Activated T-helper 9 cell treated with anti-CD3 and anti-CD28 coated beads, Interleukin-2, amount 50 U/mL, for 16 hours (primary cell): ENCODE results near the gene GNG2.

ENCODE experiments used
- DNase-seq: peaks from one replicate; pipeline ENCODE4 v3.0.0-alpha.2; 2020; ENCODE audit warnings: low read depth

Gene GNG2

GRCh38 chr14:51942971-51943370 lies 82.6 kb downstream of the GNG2 start:
- DNase-seq: no peak

- no peak for DNase-seq
Measured at GRCh38 chr14:51950007-51950406, 89.6 kb downstream of the GNG2 start.

- no peak for DNase-seq
Measured at GRCh38 chr14:51951656-51952055, 91.2 kb downstream of the GNG2 start.

GRCh38 chr14:51954031-51954430 lies 93.6 kb downstream of the GNG2 start:
- no peak for DNase-seq

GRCh38 chr14:51954657-51955056 lies 94.2 kb downstream of the GNG2 start:
- no peak for DNase-seq

GRCh38 chr14:51957950-51958349 lies 97.5 kb downstream of the GNG2 start:
- no peak for DNase-seq

- DNase-seq: no peak
Measured at GRCh38 chr14:51959928-51960327, 99.5 kb downstream of the GNG2 start.

- no peak for DNase-seq
Measured at GRCh38 chr14:51960866-51961265, 100.5 kb downstream of the GNG2 start.

GRCh38 chr14:51962711-51963110 lies 102.3 kb downstream of the GNG2 start:
- no peak for DNase-seq

GRCh38 chr14:51963286-51963685 lies 102.9 kb downstream of the GNG2 start:
- no peak for DNase-seq

GRCh38 chr14:51967521-51967920 lies 107.1 kb downstream of the GNG2 start:
- DNase-seq: no peak

- DNase-seq: no peak
Measured at GRCh38 chr14:51969852-51970540, 109.6 kb downstream of the GNG2 start.

GRCh38 chr14:51972566-51972965 lies 112.2 kb downstream of the GNG2 start:
- no peak for DNase-seq

GRCh38 chr14:51977075-51977474 lies 116.7 kb downstream of the GNG2 start:
- no peak for DNase-seq

- no peak for DNase-seq
Measured at GRCh38 chr14:51978681-51979085, 118.3 kb downstream of the GNG2 start.

- peak; percentile 70 for DNase-seq
Measured at GRCh38 chr14:51979088-51979709, 118.8 kb downstream of the GNG2 start.

- no peak for DNase-seq
Measured at GRCh38 chr14:51981218-51981854, 120.9 kb downstream of the GNG2 start.

- no peak for DNase-seq
Measured at GRCh38 chr14:51988221-51988620, 127.8 kb downstream of the GNG2 start.

GRCh38 chr14:51989293-51990234 lies 129.2 kb downstream of the GNG2 start, which contains the start of gene RTRAF:
RTRAF (plus strand) TSS chr14:51989546; CDS start chr14:51989640, 94 bp downstream.
- DNase-seq: peak; percentile 89

- no peak for DNase-seq
Measured at GRCh38 chr14:51990488-51990887, 130.1 kb downstream of the GNG2 start.

- no peak for DNase-seq
Measured at GRCh38 chr14:51993285-51993920, 133.0 kb downstream of the GNG2 start.
